Stimulated activated CD4-positive, alpha-beta T cell treated with anti-CD3 and anti-CD28 coated beads, Interleukin-4, amount 100 ng/mL, for 48 hours (primary cell): ENCODE results near the gene HCLS1.
"Not testable (repeated sequence)": the region's sequence is repeated elsewhere in the genome, so short reads cannot be mapped to it uniquely, and the experiment has no call there.

Experiments
- DNase-seq, 2 donors: peaks; one replicate each; pipeline ENCODE4 v3.0.0-alpha.2; 2020; ENCODE audit warnings: low read depth in 2 of 2

The HCLS1 gene, protein sequence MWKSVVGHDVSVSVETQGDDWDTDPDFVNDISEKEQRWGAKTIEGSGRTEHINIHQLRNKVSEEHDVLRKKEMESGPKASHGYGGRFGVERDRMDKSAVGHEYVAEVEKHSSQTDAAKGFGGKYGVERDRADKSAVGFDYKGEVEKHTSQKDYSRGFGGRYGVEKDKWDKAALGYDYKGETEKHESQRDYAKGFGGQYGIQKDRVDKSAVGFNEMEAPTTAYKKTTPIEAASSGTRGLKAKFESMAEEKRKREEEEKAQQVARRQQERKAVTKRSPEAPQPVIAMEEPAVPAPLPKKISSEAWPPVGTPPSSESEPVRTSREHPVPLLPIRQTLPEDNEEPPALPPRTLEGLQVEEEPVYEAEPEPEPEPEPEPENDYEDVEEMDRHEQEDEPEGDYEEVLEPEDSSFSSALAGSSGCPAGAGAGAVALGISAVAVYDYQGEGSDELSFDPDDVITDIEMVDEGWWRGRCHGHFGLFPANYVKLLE

GRCh38 chr3:121660356-121661171 is at the start of gene HCLS1:
Gene HCLS1, minus strand, starts transcription at chr3:121660903. Its CDS starts 2,556 bp downstream, at chr3:121658347.
- DNase-seq = peak; percentile 50 to 55

GRCh38 chr3:121710347-121710746 is 49.6 kb upstream of the HCLS1 start:
- no peak for DNase-seq

DNA sequence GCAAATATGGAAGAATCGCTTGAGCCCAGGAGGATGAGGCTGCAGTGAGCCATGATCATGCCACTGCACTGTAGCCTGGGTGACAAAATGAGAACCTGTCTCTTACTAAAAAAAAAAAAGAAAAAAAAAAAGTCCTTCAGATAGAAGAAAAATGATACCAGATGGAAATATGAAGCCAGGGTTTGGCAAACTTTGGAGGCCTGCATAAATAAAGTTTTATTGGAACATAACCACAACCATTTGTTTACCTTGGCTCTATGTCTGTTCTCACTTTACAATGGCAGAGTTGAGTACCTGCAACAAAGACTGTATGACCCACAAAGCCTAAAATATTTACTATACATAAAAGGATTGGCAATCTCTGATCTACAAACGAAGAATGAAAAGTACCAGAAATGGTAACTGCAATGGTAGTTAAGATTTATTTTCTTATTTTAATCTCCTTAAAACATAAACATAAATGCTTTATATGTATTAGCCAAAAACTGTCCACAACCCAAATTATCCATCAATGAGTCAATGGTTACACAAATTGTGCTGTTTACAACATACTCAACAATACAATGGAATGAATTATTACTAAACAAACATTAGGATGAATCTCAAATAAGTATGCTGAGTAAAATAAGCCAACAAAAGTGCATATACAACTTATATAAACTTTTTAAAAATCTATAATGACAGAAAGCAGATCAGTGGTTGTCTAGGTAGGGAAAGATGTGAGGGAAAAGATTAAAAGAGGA is 47.0 kb upstream of the HCLS1 start:
- no peak for DNase-seq

DNA sequence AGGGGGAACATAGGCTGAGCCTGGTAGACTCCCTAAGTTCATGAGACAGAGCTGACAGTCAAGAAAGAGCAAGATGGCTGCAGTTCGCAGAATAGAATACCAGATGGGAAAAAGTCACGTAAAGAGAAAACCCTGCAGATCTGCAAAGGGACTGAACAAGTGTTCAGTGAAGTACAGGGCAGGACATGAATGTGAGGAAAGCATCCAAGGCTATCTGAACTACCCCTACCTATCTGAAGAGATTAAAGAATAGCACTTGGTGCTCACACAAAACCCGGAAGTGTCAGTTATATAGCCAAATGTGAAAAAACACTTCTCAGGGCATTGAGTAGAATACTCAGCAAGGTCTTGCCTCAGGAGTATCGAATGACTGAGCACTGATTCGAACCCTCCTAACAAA is 44.8 kb upstream of the HCLS1 start:
- no peak for DNase-seq

- no peak for DNase-seq
These were observed 43.3 kb upstream of the HCLS1 start for GRCh38 chr3:121703973-121704372.

DNA sequence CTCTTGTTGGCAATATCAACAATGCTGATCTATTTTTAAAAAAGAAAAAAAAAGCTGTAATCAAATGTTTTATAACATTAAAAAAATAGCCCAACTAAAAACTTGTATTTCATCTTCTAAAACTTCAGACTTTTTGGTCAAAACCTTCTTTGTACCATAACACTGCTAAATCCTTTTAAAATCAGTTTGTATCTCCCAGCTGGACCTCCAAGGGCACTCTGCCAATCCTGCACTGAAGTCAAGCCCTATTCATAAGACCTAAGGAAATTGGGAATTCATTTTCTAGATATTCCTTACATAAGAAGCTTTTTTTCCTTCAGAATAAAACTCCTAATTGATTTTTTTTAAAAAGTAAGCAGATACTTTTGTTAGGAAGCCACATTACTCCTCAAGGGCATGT is 38.2 kb upstream of the HCLS1 start:
- DNase-seq = no peak

- DNase-seq = no peak
These were observed 37.8 kb upstream of the HCLS1 start for GRCh38 chr3:121698476-121698875.

- DNase-seq = no peak
These were observed 35.5 kb upstream of the HCLS1 start for GRCh38 chr3:121696186-121696585.

DNA sequence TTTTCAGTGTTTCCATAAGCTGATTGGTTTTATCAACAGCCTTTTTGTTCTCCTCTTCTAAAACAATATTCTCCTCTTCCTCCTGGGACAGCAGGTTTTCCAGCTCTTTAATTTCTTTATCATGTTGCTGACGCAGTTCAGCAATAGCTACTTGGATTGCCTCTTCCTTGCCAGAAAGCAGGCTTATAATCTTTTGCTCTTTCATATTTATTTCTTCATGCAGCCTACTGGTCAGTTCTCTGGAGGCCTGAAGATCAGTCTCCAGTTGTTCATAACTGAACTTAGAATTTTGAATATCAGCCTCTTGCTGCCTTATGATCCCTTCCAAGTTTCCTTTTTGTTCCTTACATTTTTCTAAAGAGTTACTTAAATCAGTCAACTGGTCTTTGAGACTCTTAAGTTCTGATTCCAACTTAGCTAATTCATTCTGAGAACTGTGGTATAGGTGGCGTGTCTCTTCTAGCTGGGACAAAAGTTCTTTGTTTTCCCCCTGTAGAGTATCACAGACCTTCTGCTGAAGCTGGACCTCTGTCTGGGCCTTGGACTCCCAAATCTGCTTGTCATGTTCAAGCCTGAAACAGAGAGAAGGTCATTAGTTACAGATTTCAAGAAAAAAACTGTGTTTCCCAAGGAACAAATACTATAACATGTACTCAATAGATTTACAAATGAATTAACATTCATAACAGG is 31.5 kb upstream of the HCLS1 start:
- no peak for DNase-seq

GRCh38 chr3:121690777-121691405 is 30.2 kb upstream of the HCLS1 start:
- DNase-seq = no peak

DNA sequence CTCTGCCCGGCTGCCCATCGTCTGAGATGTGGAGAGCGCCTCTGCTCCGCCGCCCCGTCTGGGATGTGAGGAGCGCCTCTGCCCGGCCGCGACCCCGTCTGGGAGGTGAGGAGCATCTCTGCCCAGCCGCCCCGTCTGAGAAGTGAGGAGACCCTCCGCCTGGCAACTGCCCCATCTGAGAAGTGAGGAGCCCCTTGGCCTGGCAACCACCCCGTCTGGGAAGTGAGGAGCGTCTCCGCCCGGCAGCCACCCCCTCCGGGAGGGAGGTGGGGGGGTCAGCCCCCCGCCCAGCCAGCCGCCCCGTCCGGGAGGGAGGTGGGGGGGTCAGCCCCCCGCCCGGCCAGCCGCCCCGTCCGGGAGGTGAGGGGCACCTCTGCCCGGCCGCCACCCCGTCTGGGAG is 28.0 kb upstream of the HCLS1 start:
- not testable (repeated sequence) for DNase-seq

- DNase-seq = no peak
These were observed 21.1 kb upstream of the HCLS1 start for GRCh38 chr3:121681792-121682191.

DNA sequence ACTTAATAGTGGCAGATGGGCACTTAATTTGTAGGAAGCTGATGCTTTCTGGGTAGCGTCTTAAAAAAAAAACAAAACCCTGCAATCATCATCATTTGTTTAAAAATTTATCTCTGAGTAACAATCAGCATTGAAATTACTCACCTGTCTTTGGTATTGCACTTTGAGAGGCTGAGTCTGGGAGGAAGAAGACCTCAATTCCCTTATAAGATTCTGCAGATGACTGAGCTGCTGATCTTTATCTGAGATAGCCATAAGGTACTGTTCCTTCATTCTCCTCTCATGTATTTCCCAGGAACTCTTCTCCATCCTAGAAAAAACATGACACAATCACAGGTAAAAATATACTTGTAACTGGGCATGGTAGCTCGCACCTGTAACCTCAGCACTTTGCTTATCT is 16.4 kb upstream of the HCLS1 start:
- no peak for DNase-seq

- no peak for DNase-seq
These were observed 10.0 kb upstream of the HCLS1 start for GRCh38 chr3:121670676-121671075.

DNA sequence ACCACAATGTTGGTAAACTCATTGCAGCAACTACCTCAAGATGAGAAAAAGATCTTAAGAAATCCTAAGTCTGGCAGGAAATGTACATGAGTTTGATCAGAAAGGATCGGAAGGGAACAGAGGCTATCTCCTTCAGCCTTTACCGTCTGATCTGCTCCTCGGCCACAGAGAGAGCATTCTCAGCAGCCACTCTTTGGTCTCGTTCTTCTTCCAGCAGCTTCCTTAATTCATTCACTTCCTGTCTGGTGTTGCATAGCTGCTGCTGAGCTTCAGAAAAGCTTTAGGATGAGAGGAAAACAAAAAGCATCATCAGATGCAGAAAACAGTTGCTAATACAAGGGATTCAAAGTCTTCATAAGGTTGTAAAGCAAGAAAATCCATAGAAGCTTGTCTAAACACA is 6.6 kb upstream of the HCLS1 start:
- no peak for DNase-seq

- no peak for DNase-seq
These were observed 4.8 kb upstream of the HCLS1 start for GRCh38 chr3:121665488-121665887.

DNA sequence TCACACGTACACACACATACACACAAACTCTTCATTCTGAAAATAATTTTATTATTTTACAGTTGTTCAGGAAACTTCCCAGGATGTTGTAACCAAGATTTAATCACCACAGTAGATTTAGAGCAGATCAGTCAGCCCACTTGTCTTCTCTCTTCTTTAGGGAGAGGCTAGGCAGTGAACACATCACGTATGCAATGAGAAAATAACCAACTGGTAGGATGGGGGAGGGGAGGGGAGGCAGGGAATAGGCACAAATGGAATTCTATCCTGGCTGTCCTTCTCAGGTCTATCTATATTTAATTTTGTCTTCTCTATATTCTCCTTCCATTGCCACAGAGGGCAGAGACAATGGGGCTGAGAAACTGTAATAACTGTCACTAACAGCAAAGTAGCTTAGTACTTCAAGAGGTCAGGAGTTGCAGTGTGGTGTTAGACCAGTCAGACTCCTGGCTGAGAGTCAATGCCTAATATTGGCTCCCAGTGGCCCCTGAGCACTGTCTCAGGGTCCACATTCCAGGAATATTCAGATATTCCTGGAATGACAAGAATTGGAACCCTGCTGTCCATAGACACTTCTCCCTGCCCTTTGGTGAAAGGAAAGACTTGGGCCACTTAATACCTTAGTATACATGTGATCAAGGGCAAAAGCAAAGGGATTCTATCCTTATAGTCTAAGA is 2.6 kb upstream of the HCLS1 start:
- DNase-seq = no peak

DNA sequence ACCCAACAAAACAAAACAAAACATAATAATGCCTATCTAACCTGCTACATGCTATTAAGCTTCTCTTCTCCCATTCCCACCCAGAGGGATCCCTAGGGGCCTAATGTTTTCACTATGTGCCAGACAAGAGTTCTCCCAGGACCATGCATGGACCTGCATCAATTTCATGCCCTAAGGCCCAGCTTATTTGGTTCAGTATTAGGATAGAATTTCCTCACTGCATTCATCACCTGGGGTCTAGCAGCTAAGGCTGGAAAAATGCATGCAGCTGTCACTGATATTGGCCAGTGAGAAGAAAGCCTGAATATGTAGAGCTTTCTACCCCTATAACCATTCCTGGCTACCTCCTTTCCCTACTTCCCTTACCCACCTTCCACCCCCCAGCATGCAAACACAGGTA is 2.0 kb upstream of the HCLS1 start:
- DNase-seq = no peak

DNA sequence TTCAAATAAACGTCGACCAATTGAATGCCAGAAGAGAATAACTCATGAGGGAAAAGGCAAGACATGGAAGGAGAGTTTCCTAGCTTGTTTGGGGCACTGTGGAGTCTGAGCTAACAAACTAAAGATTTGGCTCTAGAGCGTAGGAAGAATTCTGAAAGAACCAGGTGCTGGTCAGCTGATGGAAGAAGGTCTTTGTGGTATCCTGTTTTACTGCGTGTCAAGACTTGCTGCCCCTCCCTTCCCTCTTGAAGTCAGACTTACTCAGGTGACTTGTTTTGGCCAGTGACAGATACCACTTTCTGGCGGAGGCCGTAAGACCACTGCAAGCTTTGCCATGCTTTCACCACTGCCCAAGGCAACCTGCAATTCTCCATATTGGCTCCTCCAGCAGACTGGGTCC is 673 bp upstream of the HCLS1 start:
- DNase-seq = no peak

GRCh38 chr3:121659586-121659985 is 1.1 kb downstream of the HCLS1 start:
- no peak for DNase-seq
